Mesenchymal stem cell (in vitro differentiated cells and primary cell): Measurements from ENCODE around the gene AUTS2.

Source experiments
- DNase-seq: peaks from one replicate; pipeline ENCODE4 v3.0.0-alpha.2; 2013
- H2AFZ ChIP-seq: one replicate; pipeline ENCODE4 v1.6.1; 2013; ENCODE audit warnings: low read depth, mild to moderate bottlenecking, control low read depth, inconsistent platforms, low read length, moderate library complexity
- H2AK5ac ChIP-seq: 2 replicates; pipeline ENCODE4 v1.6.1; 2013; ENCODE audit warnings: low read length, moderate library complexity, mild to moderate bottlenecking, inconsistent platforms; ENCODE audit not compliant: severe bottlenecking
- H2BK120ac ChIP-seq: one replicate; pipeline ENCODE4 v1.6.1; 2013; ENCODE audit warnings: low read depth, mild to moderate bottlenecking, inconsistent platforms, low read length, moderate library complexity
- H2BK12ac ChIP-seq, 2 experiments: one replicate each; pipeline ENCODE4 v1.6.1; 2013; ENCODE audit warnings: inconsistent platforms in 2 of 2, low read length in 2 of 2, mild to moderate bottlenecking in 2 of 2, moderate library complexity in 2 of 2, control low read depth in 1 of 2
- H2BK15ac ChIP-seq: one replicate; pipeline ENCODE4 v1.6.1; 2013; ENCODE audit warnings: mild to moderate bottlenecking, low read depth, inconsistent platforms; ENCODE audit not compliant: poor library complexity, severe bottlenecking
- H2BK5ac ChIP-seq: 2 replicates; pipeline ENCODE4 v1.6.1; 2013; ENCODE audit warnings: low read depth, mild to moderate bottlenecking, low read length, control low read depth, inconsistent platforms; ENCODE audit not compliant: poor library complexity, severe bottlenecking
- H3K14ac ChIP-seq, 2 experiments: one replicate each; pipeline ENCODE4 v1.6.1; 2013; ENCODE audit warnings: inconsistent platforms in 2 of 2, low read length in 2 of 2, control low read depth in 1 of 2, mild to moderate bottlenecking in 1 of 2, moderate library complexity in 1 of 2
- H3K18ac ChIP-seq, 2 experiments: one replicate each; pipeline ENCODE4 v1.6.1; 2013; ENCODE audit warnings: inconsistent platforms in 2 of 2, low read length in 2 of 2, control low read depth in 1 of 2, low read depth in 1 of 2, mild to moderate bottlenecking in 1 of 2
- H3K23ac ChIP-seq, 2 experiments: one replicate each; pipeline ENCODE4 v1.6.1; 2013; ENCODE audit warnings: inconsistent platforms in 2 of 2, low read length in 2 of 2, mild to moderate bottlenecking in 2 of 2, moderate library complexity in 2 of 2, control low read depth in 1 of 2
- H3K27ac ChIP-seq: 2 replicates; pipeline ENCODE4 v1.5.1; 2013; ENCODE audit warnings: mild to moderate bottlenecking, moderate library complexity, low read length, control low read depth, inconsistent platforms; ENCODE audit not compliant: poor library complexity, severe bottlenecking
- H3K27me3 ChIP-seq, 2 experiments: 2 replicates each; pipeline versions ENCODE4 v1.6.1 to v1.7.0; 2013; ENCODE audit warnings: low read length in 2 of 2, mild to moderate bottlenecking in 2 of 2, moderate library complexity in 2 of 2, control low read depth in 1 of 2, inconsistent platforms in 1 of 2; ENCODE audit not compliant: control insufficient read depth in 1 of 2, insufficient read depth in 1 of 2
- H3K36me3 ChIP-seq, 2 experiments: 2 replicates each; pipeline versions ENCODE4 v1.6.1 to v1.7.0; 2013; ENCODE audit warnings: low read length in 2 of 2, control low read depth in 1 of 2, inconsistent platforms in 1 of 2, low read depth in 1 of 2, mild to moderate bottlenecking in 1 of 2; ENCODE audit not compliant: insufficient read depth in 2 of 2, control insufficient read depth in 1 of 2
- H3K4ac ChIP-seq, 2 experiments: one replicate each; pipeline ENCODE4 v1.6.1; 2013; ENCODE audit warnings: inconsistent platforms in 2 of 2, low read length in 2 of 2, mild to moderate bottlenecking in 2 of 2, moderate library complexity in 2 of 2, control low read depth in 1 of 2, low read depth in 1 of 2
- H3K4me1 ChIP-seq: 2 replicates; pipeline ENCODE4 v1.6.1; 2013; ENCODE audit warnings: low read depth, low read length, control low read depth; ENCODE audit not compliant: control insufficient read depth, insufficient read depth
- H3K4me2 ChIP-seq: 2 replicates; pipeline ENCODE4 v1.6.1; 2013; ENCODE audit warnings: low read length, mild to moderate bottlenecking, inconsistent platforms; ENCODE audit not compliant: poor library complexity, severe bottlenecking
- H3K4me3 ChIP-seq, 2 experiments: 2 replicates each; pipeline versions ENCODE4 v1.5.1 to v1.7.0; 2013; ENCODE audit warnings: low read length in 2 of 2, mild to moderate bottlenecking in 2 of 2, control low read depth in 1 of 2, low read depth in 1 of 2; ENCODE audit not compliant: insufficient read depth in 1 of 2
- H3K79me1 ChIP-seq: replicated peaks from 2 replicates; pipeline ENCODE4 v1.6.1; 2013; ENCODE audit warnings: mild to moderate bottlenecking, control low read depth, low read length, inconsistent platforms; ENCODE audit not compliant: poor library complexity, severe bottlenecking
- H3K9ac ChIP-seq: 2 replicates; pipeline ENCODE4 v1.7.0; 2013; ENCODE audit warnings: mild to moderate bottlenecking, low read length, moderate library complexity
- H3K9me3 ChIP-seq: 2 replicates; pipeline ENCODE4 v1.7.0; 2013; ENCODE audit warnings: mild to moderate bottlenecking, low read length; ENCODE audit not compliant: control insufficient read depth
- H4K8ac ChIP-seq: one replicate; pipeline ENCODE4 v1.6.1; 2013; ENCODE audit warnings: inconsistent platforms, mild to moderate bottlenecking, low read length, moderate library complexity
- H4K91ac ChIP-seq: one replicate; pipeline ENCODE4 v1.6.1; 2013; ENCODE audit warnings: mild to moderate bottlenecking, low read length, inconsistent platforms
- WGBS: methylation state at CpG from one replicate; pipeline ENCODE4 v1.1.7; 2013; ENCODE audit warnings: mixed read lengths; 5-methylcytosine and 5-hydroxymethylcytosine counted together

The AUTS2 gene

DNA sequence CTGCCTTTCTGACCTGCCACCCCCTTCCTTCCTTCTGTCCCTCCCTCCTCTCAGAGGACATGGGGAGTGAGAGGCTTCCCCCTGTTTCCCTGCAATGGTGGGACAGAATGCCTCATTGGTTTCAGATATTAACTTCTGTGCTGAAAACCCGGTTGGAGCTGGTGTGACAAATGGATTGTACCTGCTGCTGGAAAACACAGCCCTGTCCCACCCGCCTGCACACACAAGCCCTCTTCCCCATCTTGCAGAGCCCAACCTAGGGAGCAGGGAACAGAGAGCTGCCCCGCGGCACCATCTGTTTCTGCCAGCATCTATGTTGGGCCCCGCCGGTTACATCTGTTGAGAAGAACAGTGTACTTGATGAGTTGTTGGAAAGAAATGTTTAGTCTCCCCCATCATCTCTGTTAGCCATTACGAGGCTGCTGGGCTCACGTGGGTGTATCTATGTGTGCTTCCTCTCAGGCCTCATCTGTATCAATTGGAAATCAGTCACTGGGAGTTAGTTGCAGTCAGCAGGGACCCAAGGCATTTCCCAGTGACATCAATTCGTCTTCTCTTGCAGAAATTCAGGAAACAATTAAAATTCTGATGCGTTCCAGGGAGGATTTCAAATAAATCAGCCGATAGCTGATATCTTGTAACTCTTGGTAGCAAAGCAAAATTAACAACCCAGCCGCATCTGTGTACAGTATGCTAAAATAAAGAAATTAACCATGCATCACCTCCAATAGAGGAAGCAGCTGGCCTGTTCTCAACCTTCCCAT, 808.1 kb downstream of the AUTS2 start:
- no peak overlapping the region for H3K14ac ChIP-seq
- no peak overlapping the region for H2BK15ac ChIP-seq
- H3K9me3 ChIP-seq: no peaks in the 10 kb centered on the region
- H2AK5ac ChIP-seq: no peak overlapping the region
- no peak overlapping the region for H4K91ac ChIP-seq
- H3K36me3 ChIP-seq: no peaks in the 10 kb centered on the region
- no peaks in the 10 kb centered on the region for H3K27me3 ChIP-seq
- WGBS: 65% methylated on average over 12 of the region's 12 CpGs
- H3K27ac ChIP-seq: no peak overlapping the region
- H3K4me2 ChIP-seq: no peak overlapping the region
- no peak overlapping the region for H4K8ac ChIP-seq
- no peak overlapping the region for H3K4ac ChIP-seq
- no peak overlapping the region for H2BK5ac ChIP-seq
- no peak overlapping the region for H2BK12ac ChIP-seq
- H3K18ac ChIP-seq: no peak overlapping the region
- H2AFZ ChIP-seq: no peak overlapping the region
- H2BK120ac ChIP-seq: no peak overlapping the region
- H3K23ac ChIP-seq: no peak overlapping the region
- H3K4me1 ChIP-seq: peaks cover 2% of the 10 kb centered on the region
- H3K79me1 ChIP-seq: no peaks in the 10 kb centered on the region
- DNase-seq: no peak
- no peak overlapping the region for H3K4me3 ChIP-seq
- no peak overlapping the region for H3K9ac ChIP-seq

DNA sequence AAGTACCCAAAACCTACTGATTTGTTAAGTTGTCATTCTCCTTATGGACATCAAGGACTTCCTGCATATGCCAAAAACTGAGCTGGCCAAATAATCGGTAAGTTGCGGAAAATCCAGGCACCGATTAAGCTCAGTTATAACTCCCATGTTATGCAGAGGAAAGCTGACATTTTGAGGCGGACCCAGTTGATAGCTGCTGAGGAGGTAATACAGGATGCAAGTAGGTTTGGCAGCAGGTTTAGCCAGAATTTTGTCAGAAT, 808.6 kb downstream of the AUTS2 start:
- H3K14ac ChIP-seq: no peak overlapping the region

DNA sequence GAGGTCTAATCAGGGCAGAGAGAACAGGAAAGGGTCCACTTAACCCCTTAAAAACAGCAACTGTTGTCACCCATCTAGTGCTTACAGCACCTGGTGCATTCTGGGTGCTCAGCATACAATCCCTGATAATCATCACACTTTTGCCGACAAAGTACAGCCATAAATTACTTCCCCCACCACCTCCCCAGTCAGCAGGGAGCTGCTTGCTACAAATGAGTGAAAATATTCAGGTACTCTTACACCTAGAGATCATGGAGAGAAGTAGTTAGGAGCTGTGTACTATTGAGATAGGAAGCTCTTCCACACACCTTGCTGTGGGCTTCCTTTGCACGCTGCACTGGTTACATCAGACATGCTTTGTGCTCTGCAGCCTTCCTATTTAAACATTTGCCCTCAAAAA, 810.2 kb downstream of the AUTS2 start:
- Histone ChIP-seq H3K9ac (no peak overlapping the region), H2AFZ (no peak overlapping the region), H3K27ac (no peak overlapping the region), H3K4me1 (peaks cover 2% of the 10 kb centered on the region), H2BK5ac (no peak overlapping the region), H3K4me3 (no peak overlapping the region), H3K23ac (no peak overlapping the region), H3K18ac (no peak overlapping the region), H2BK15ac (no peak overlapping the region), H4K91ac (no peak overlapping the region), H3K79me1 (no peaks in the 10 kb centered on the region), H3K36me3 (no peaks in the 10 kb centered on the region), H3K4ac (no peak overlapping the region), H2AK5ac (no peak overlapping the region), H3K4me2 (no peak overlapping the region), H3K14ac (no peak overlapping the region), H4K8ac (no peak overlapping the region), H2BK120ac (no peak overlapping the region), H3K9me3 (no peaks in the 10 kb centered on the region), H2BK12ac (no peak overlapping the region), H3K27me3 (no peaks in the 10 kb centered on the region)
- 60% methylated on average over 2 of the region's 2 CpGs for WGBS
- no peak for DNase-seq

More for the DNA sequence above, 808.6 kb downstream of the AUTS2 start:
- no peak overlapping the region for H4K8ac ChIP-seq
- no peak overlapping the region for H3K4me2 ChIP-seq
- no peak overlapping the region for H2BK5ac ChIP-seq
- no peak overlapping the region for H3K23ac ChIP-seq
- no peaks in the 10 kb centered on the region for H3K9me3 ChIP-seq
- no peak overlapping the region for H3K18ac ChIP-seq
- DNase-seq: no peak
- no peaks in the 10 kb centered on the region for H3K79me1 ChIP-seq
- H3K4me3 ChIP-seq: no peak overlapping the region
- no peaks in the 10 kb centered on the region for H3K36me3 ChIP-seq
- H3K4me1 ChIP-seq: peaks cover 2% of the 10 kb centered on the region
- H2BK120ac ChIP-seq: no peak overlapping the region
- no peak overlapping the region for H3K4ac ChIP-seq
- H2BK12ac ChIP-seq: no peak overlapping the region
- H3K9ac ChIP-seq: no peak overlapping the region
- no peak overlapping the region for H4K91ac ChIP-seq
- no peaks in the 10 kb centered on the region for H3K27me3 ChIP-seq
- H2AK5ac ChIP-seq: no peak overlapping the region
- no peak overlapping the region for H2BK15ac ChIP-seq
- 93% methylated on average over 4 of the region's 4 CpGs for WGBS
- no peak overlapping the region for H3K27ac ChIP-seq
- no peak overlapping the region for H2AFZ ChIP-seq

DNA sequence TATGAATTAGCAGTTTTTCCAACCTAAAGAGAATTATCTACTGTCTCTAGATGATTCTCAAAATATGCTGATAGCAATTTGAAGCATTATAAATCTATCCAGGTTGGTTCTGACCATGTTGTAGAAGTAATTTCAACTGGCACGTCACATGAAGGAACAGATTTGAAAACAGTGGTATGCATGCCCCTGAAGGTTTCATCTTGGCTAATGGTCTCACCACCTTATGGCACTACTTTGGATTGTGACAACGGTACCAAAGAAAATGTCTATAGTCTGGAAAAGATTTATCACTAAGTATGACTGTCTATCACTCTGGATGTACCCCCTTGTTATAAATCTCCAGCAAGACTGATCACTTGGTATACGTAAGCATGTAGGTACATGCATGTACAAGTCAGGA, 810.6 kb downstream of the AUTS2 start:
- H2BK5ac ChIP-seq: no peak overlapping the region
- no peak overlapping the region for H2BK12ac ChIP-seq
- no peak overlapping the region for H2AK5ac ChIP-seq
- no peak overlapping the region for H3K14ac ChIP-seq
- H2BK15ac ChIP-seq: no peak overlapping the region
- 97% methylated on average over 3 of the region's 3 CpGs for WGBS
- DNase-seq: no peak
- no peaks in the 10 kb centered on the region for H3K79me1 ChIP-seq
- no peaks in the 10 kb centered on the region for H3K27me3 ChIP-seq
- no peak overlapping the region for H3K23ac ChIP-seq
- H2BK120ac ChIP-seq: no peak overlapping the region
- no peak overlapping the region for H3K4ac ChIP-seq
- H3K4me2 ChIP-seq: no peak overlapping the region
- H3K4me1 ChIP-seq: peaks cover 2% of the 10 kb centered on the region
- H4K8ac ChIP-seq: no peak overlapping the region
- no peak overlapping the region for H3K18ac ChIP-seq
- no peaks in the 10 kb centered on the region for H3K36me3 ChIP-seq
- H4K91ac ChIP-seq: no peak overlapping the region
- H3K27ac ChIP-seq: no peak overlapping the region
- no peak overlapping the region for H3K9ac ChIP-seq
- H3K9me3 ChIP-seq: no peaks in the 10 kb centered on the region
- H3K4me3 ChIP-seq: no peak overlapping the region
- H2AFZ ChIP-seq: no peak overlapping the region
